ENCODE data around the gene EML1.
A peak's percentile ranks its signal among the peaks of the same experiment; 100 is the strongest.
"Not testable (repeated sequence)": the region's sequence is repeated elsewhere in the genome, so short reads cannot be mapped to it uniquely, and the experiment has no call there.

EML1 gene

GRCh38 chr14:99944241-99944651 lies 151.0 kb downstream of the EML1 start:
- H3K23ac ChIP-seq (ENCODE audit: low read length) = no peak overlapping the region
- no CpG with 5 or more reads among the region's 13 CpGs for WGBS (ENCODE audit: extremely low coverage, insufficient coverage, low lambda C conversion rate)
- H2BK5ac ChIP-seq (ENCODE audit: low read length) = no peak overlapping the region
- H3K4me3 ChIP-seq (ENCODE audit: low read length) = no peak overlapping the region
- H2BK15ac ChIP-seq (replicated peaks; ENCODE audit: low read depth) = no peak overlapping the region
- H3K79me1 ChIP-seq (ENCODE audit: low read length) = no peaks in the 10 kb centered on the region
- H3K4me1 ChIP-seq (ENCODE audit: control insufficient read depth, low read depth, low read length) = no peaks in the 10 kb centered on the region
- no peak overlapping the region for H3K9ac ChIP-seq (ENCODE audit: low read length)
- no peak overlapping the region for H3K18ac ChIP-seq (ENCODE audit: low read length)
- no peaks in the 10 kb centered on the region for H3K36me3 ChIP-seq (ENCODE audit: control insufficient read depth, insufficient read depth, low read length)
- H3K56ac ChIP-seq (ENCODE audit: low read length) = no peak overlapping the region
- no peak overlapping the region for H4K8ac ChIP-seq (ENCODE audit: low read depth, low read length)
- H3K79me2 ChIP-seq (ENCODE audit: control insufficient read depth, insufficient read depth, low read length) = no peaks in the 10 kb centered on the region
- H4K5ac ChIP-seq (ENCODE audit: low read length) = no peak overlapping the region
- DNase-seq = no peak
- H2BK120ac ChIP-seq (ENCODE audit: low read depth, low read length) = no peak overlapping the region
- H3K27ac ChIP-seq (ENCODE audit: low read depth, low read length) = no peak overlapping the region
- H3K4me2 ChIP-seq (ENCODE audit: low read length) = no peak overlapping the region
- H2AK5ac ChIP-seq (ENCODE audit: low read length) = no peak overlapping the region
- no peaks in the 10 kb centered on the region for H3K27me3 ChIP-seq (ENCODE audit: insufficient read depth, low read length, poor library complexity)
- H3K4ac ChIP-seq (ENCODE audit: low read depth, low read length) = no peak overlapping the region

- H3K4me2 ChIP-seq (ENCODE audit: low read length) = peak overlapping the region; percentile 46
- no peak overlapping the region for H3K27ac ChIP-seq (ENCODE audit: low read depth, low read length)
- no peak overlapping the region for H3K4ac ChIP-seq (ENCODE audit: low read depth, low read length)
- no peak overlapping the region for H2AK5ac ChIP-seq (ENCODE audit: low read length)
- H3K79me2 ChIP-seq (ENCODE audit: control insufficient read depth, insufficient read depth, low read length) = no peaks in the 10 kb centered on the region
- no peak overlapping the region for H2BK5ac ChIP-seq (ENCODE audit: low read length)
- H3K4me3 ChIP-seq (ENCODE audit: low read length) = no peak overlapping the region
- no peak overlapping the region for H2BK120ac ChIP-seq (ENCODE audit: low read depth, low read length)
- no peak overlapping the region for H3K18ac ChIP-seq (ENCODE audit: low read length)
- whole genome bisulfite sequencing (ENCODE audit: extremely low coverage, insufficient coverage, low lambda C conversion rate) = no CpG with 5 or more reads among the region's 17 CpGs
- H2BK15ac ChIP-seq (replicated peaks; ENCODE audit: low read depth) = no peak overlapping the region
- H3K56ac ChIP-seq (ENCODE audit: low read length) = no peak overlapping the region
- no peak for DNase-seq
- H3K4me1 ChIP-seq (ENCODE audit: control insufficient read depth, low read depth, low read length) = no peaks in the 10 kb centered on the region
- H4K8ac ChIP-seq (ENCODE audit: low read depth, low read length) = no peak overlapping the region
- no peaks in the 10 kb centered on the region for H3K36me3 ChIP-seq (ENCODE audit: control insufficient read depth, insufficient read depth, low read length)
- H3K23ac ChIP-seq (ENCODE audit: low read length) = no peak overlapping the region
- no peaks in the 10 kb centered on the region for H3K27me3 ChIP-seq (ENCODE audit: insufficient read depth, low read length, poor library complexity)
- H3K79me1 ChIP-seq (ENCODE audit: low read length) = no peaks in the 10 kb centered on the region
- no peak overlapping the region for H4K5ac ChIP-seq (ENCODE audit: low read length)
- no peak overlapping the region for H3K9ac ChIP-seq (ENCODE audit: low read length)
Observed at GRCh38 chr14:99945732-99946651, 152.8 kb downstream of the EML1 start.

GRCh38 chr14:99946652-99947489 lies 153.7 kb downstream of the EML1 start:
- H2BK120ac ChIP-seq (ENCODE audit: low read depth, low read length) = no peak overlapping the region
- no peaks in the 10 kb centered on the region for H3K27me3 ChIP-seq (ENCODE audit: insufficient read depth, low read length, poor library complexity)
- no peak overlapping the region for H3K4me3 ChIP-seq (ENCODE audit: low read length)
- H3K18ac ChIP-seq (ENCODE audit: low read length) = no peak overlapping the region
- no peaks in the 10 kb centered on the region for H3K36me3 ChIP-seq (ENCODE audit: control insufficient read depth, insufficient read depth, low read length)
- H3K56ac ChIP-seq (ENCODE audit: low read length) = peak overlapping the region; percentile 57
- no peak overlapping the region for H3K27ac ChIP-seq (ENCODE audit: low read depth, low read length)
- no peak overlapping the region for H2AK5ac ChIP-seq (ENCODE audit: low read length)
- WGBS (ENCODE audit: extremely low coverage, insufficient coverage, low lambda C conversion rate) = no CpG with 5 or more reads among the region's 33 CpGs
- no peak overlapping the region for H2BK5ac ChIP-seq (ENCODE audit: low read length)
- H3K9ac ChIP-seq (ENCODE audit: low read length) = peak overlapping the region; percentile 26
- H4K5ac ChIP-seq (ENCODE audit: low read length) = no peak overlapping the region
- no peaks in the 10 kb centered on the region for H3K4me1 ChIP-seq (ENCODE audit: control insufficient read depth, low read depth, low read length)
- H3K23ac ChIP-seq (ENCODE audit: low read length) = no peak overlapping the region
- DNase-seq = no peak
- H2BK15ac ChIP-seq (replicated peaks; ENCODE audit: low read depth) = no peak overlapping the region
- no peak overlapping the region for H4K8ac ChIP-seq (ENCODE audit: low read depth, low read length)
- peak overlapping the region; percentile 46 for H3K4me2 ChIP-seq (ENCODE audit: low read length)
- no peaks in the 10 kb centered on the region for H3K79me2 ChIP-seq (ENCODE audit: control insufficient read depth, insufficient read depth, low read length)
- H3K4ac ChIP-seq (ENCODE audit: low read depth, low read length) = no peak overlapping the region
- H3K79me1 ChIP-seq (ENCODE audit: low read length) = no peaks in the 10 kb centered on the region

DNA sequence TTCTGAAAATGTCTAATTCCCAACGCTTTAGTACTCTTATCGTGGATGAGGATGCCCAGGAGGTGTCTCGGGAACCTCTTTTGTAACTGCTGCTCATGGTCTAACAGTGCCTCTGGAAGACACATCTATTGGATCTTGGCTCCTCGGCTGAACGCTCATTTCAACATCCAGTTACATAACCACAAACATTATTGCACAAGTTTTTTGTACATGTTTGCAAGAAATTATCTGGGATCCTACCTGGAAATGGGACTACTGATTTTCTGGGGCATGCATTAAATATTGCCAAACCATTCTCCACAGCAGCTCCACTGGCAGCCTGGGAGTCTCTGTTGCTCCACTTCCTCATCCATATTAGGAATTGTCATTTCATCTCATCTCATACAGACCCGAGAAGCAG lies 154.5 kb downstream of the EML1 start:
- H2BK15ac ChIP-seq (replicated peaks; ENCODE audit: low read depth) = no peak overlapping the region
- no CpG with 5 or more reads among the region's 6 CpGs for WGBS (ENCODE audit: extremely low coverage, insufficient coverage, low lambda C conversion rate)
- H3K23ac ChIP-seq (ENCODE audit: low read length) = no peak overlapping the region
- no peak for DNase-seq
- no peak overlapping the region for H3K4ac ChIP-seq (ENCODE audit: low read depth, low read length)
- H3K4me2 ChIP-seq (ENCODE audit: low read length) = no peak overlapping the region
- no peak overlapping the region for H3K4me3 ChIP-seq (ENCODE audit: low read length)
- H3K79me1 ChIP-seq (ENCODE audit: low read length) = no peaks in the 10 kb centered on the region
- no peak overlapping the region for H4K5ac ChIP-seq (ENCODE audit: low read length)
- H3K27ac ChIP-seq (ENCODE audit: low read depth, low read length) = no peak overlapping the region
- no peak overlapping the region for H3K18ac ChIP-seq (ENCODE audit: low read length)
- H2BK5ac ChIP-seq (ENCODE audit: low read length) = no peak overlapping the region
- no peak overlapping the region for H3K9ac ChIP-seq (ENCODE audit: low read length)
- no peaks in the 10 kb centered on the region for H3K27me3 ChIP-seq (ENCODE audit: insufficient read depth, low read length, poor library complexity)
- H3K36me3 ChIP-seq (ENCODE audit: control insufficient read depth, insufficient read depth, low read length) = no peaks in the 10 kb centered on the region
- H2AK5ac ChIP-seq (ENCODE audit: low read length) = no peak overlapping the region
- no peak overlapping the region for H2BK120ac ChIP-seq (ENCODE audit: low read depth, low read length)
- no peak overlapping the region for H3K56ac ChIP-seq (ENCODE audit: low read length)
- H4K8ac ChIP-seq (ENCODE audit: low read depth, low read length) = no peak overlapping the region
- no peaks in the 10 kb centered on the region for H3K4me1 ChIP-seq (ENCODE audit: control insufficient read depth, low read depth, low read length)
- H3K79me2 ChIP-seq (ENCODE audit: control insufficient read depth, insufficient read depth, low read length) = no peaks in the 10 kb centered on the region

DNA sequence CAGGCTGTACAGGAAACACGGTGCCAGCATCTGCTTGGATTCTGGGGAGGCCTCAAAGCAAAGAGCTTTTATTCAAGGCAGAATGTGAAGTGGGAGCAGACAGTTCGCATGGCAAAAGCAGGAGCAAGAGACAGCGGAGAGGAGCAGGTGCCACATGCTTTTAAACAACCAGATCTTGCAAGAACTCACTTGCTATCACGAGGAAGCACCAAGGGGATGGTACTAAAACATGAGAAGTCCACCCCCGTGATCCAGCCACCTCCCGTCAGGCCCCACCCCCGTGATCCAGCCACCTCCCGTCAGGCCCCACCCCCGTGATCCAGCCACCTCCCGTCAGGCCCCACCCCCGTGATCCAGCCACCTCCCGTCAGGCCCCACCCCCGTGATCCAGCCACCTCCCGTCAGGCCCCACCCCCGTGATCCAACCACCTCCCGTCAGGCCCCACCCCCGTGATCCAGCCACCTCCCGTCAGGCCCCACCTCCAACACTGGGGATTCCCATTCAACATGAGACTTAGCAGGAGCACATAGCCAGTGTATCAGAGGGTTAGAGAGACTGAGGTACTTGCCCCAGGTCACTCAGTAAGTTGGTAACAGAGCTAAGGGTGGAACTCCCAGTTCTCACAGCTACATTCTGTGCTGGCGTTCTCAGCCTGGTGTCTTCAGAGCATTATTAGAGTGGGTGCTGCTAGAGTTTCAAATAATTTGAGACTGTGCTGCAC lies 156.0 kb downstream of the EML1 start:
- DNase-seq = peak; percentile 55
- H2BK15ac ChIP-seq (replicated peaks; ENCODE audit: low read depth); H3K4me1 ChIP-seq (ENCODE audit: control insufficient read depth, low read depth, low read length); H3K23ac ChIP-seq (ENCODE audit: low read length); H2AK5ac ChIP-seq (ENCODE audit: low read length); H3K79me2 ChIP-seq (ENCODE audit: control insufficient read depth, insufficient read depth, low read length); H3K18ac ChIP-seq (ENCODE audit: low read length); H3K4me2 ChIP-seq (ENCODE audit: low read length); H2BK5ac ChIP-seq (ENCODE audit: low read length); H3K4ac ChIP-seq (ENCODE audit: low read depth, low read length); H3K9ac ChIP-seq (ENCODE audit: low read length); H3K56ac ChIP-seq (ENCODE audit: low read length); H3K27me3 ChIP-seq (ENCODE audit: insufficient read depth, low read length, poor library complexity); H3K36me3 ChIP-seq (ENCODE audit: control insufficient read depth, insufficient read depth, low read length); H3K79me1 ChIP-seq (ENCODE audit: low read length); H4K5ac ChIP-seq (ENCODE audit: low read length); H4K8ac ChIP-seq (ENCODE audit: low read depth, low read length); H3K27ac ChIP-seq (ENCODE audit: low read depth, low read length); H2BK120ac ChIP-seq (ENCODE audit: low read depth, low read length); H3K4me3 ChIP-seq (ENCODE audit: low read length): not testable (repeated sequence)
- WGBS (ENCODE audit: extremely low coverage, insufficient coverage, low lambda C conversion rate) = no CpG with 5 or more reads among the region's 19 CpGs
